HG03432 (cell line): ENCODE measurements around the gene MED25.

Source experiments
- ATAC-seq: cut with Tn5 transposase; IDR thresholded peaks from one replicate; pipeline ENCODE4 v1.9.1; 2021; ENCODE audit warnings: mild to moderate bottlenecking, moderate library complexity; ENCODE audit not compliant: unreplicated experiment

MED25 gene

GRCh38 chr19:49817964-49818648, at the start of gene MED25:
TSS of gene MED25 (plus strand) at chr19:49818289. CDS start at chr19:49818342, 53 bp downstream.
- ATAC-seq, result peak; percentile 79

GRCh38 chr19:49770529-49770928, 47.6 kb upstream of the MED25 start:
- no peak for ATAC-seq

- no peak for ATAC-seq
Measured at GRCh38 chr19:49771674-49772139, 46.4 kb upstream of the MED25 start.

GRCh38 chr19:49772850-49773432, 45.1 kb upstream of the MED25 start:
- no peak for ATAC-seq

- ATAC-seq, result no peak
Measured at GRCh38 chr19:49773663-49774350, 44.3 kb upstream of the MED25 start.

GRCh38 chr19:49774969-49775368, 43.1 kb upstream of the MED25 start:
- no peak for ATAC-seq

GRCh38 chr19:49775742-49776370, 42.2 kb upstream of the MED25 start:
- ATAC-seq, result no peak

GRCh38 chr19:49776371-49776764, 41.7 kb upstream of the MED25 start:
- ATAC-seq, result no peak

GRCh38 chr19:49779731-49780555, 38.1 kb upstream of the MED25 start:
- no peak for ATAC-seq

- no peak for ATAC-seq
Measured at GRCh38 chr19:49780861-49781260, 37.2 kb upstream of the MED25 start.

- no peak for ATAC-seq
Measured at GRCh38 chr19:49781394-49781793, 36.7 kb upstream of the MED25 start.

GRCh38 chr19:49782515-49782914, 35.6 kb upstream of the MED25 start:
- no peak for ATAC-seq

GRCh38 chr19:49786376-49786820, 31.7 kb upstream of the MED25 start:
- ATAC-seq, result no peak

GRCh38 chr19:49787746-49788145, 30.3 kb upstream of the MED25 start:
- ATAC-seq, result no peak

GRCh38 chr19:49788857-49789256, 29.2 kb upstream of the MED25 start:
- no peak for ATAC-seq

- no peak for ATAC-seq
Measured at GRCh38 chr19:49790866-49791265, 27.2 kb upstream of the MED25 start.

GRCh38 chr19:49791776-49792445, 26.2 kb upstream of the MED25 start:
- ATAC-seq, result no peak

- no peak for ATAC-seq
Measured at GRCh38 chr19:49792829-49793560, 25.1 kb upstream of the MED25 start.

- no peak for ATAC-seq
Measured at GRCh38 chr19:49793561-49793840, 24.6 kb upstream of the MED25 start.

- no peak for ATAC-seq
Measured at GRCh38 chr19:49795615-49796014, 22.5 kb upstream of the MED25 start.
